Stomach (tissue), 9 donors: Measurements from ENCODE around the gene CDHR3. TPM values are rescaled to one million over a fixed set of nuclear protein-coding genes. Genes with fewer than 3 reads are reported as not detected.

Experiments used
- DNase-seq, 2 donors: peaks; one replicate each; pipeline versions ENCODE4 v3.0.0 to v3.0.0-alpha.2; 2013 to 2019
- H3K27ac ChIP-seq, 5 donors: fragments of 200-600 bp in 4 of 5; sonication (generic) in 4 of 5; one replicate each; pipeline ENCODE4 v1.5.1; 2013 to 2019; ENCODE audit warnings: mild to moderate bottlenecking in 1 of 5, moderate library complexity in 1 of 5
- H3K27me3 ChIP-seq, 3 donors: fragments of 200-600 bp; sonication (generic); one replicate each; pipeline ENCODE4 v1.5.1; 2017 to 2019; ENCODE audit warnings: mixed run types in 1 of 3
- H3K36me3 ChIP-seq, 4 donors: fragments of 200-600 bp; sonication (generic); 1 replicate in 3 of 4; 2 replicates in 1 of 4; pipeline ENCODE4 v1.5.1; 2016 to 2019
- H3K4me1 ChIP-seq, 4 donors: fragments of 200-600 bp; sonication (generic); one replicate each; pipeline ENCODE4 v1.5.1; 2016 to 2019
- H3K4me3 ChIP-seq, 4 donors: fragments of 200-600 bp; sonication (generic) in 3 of 4; one replicate each; pipeline ENCODE4 v1.5.1; 2016 to 2019; ENCODE audit warnings: mild to moderate bottlenecking in 1 of 4
- H3K9me3 ChIP-seq, 4 donors: fragments of 200-600 bp; sonication (generic); one replicate each; pipeline ENCODE4 v1.5.1; 2016 to 2019
- CTCF ChIP-seq, 7 experiments: fragments of 450-650 bp in 4 of 7; fragments of 200-600 bp in 3 of 7; sonication (generic) in 3 of 7; IDR thresholded peaks; one replicate each; pipeline ENCODE4 v1.5.1; 2016 to 2019; ENCODE audit warnings: antibody characterized with exemption in 7 of 7, control low read depth in 2 of 7, mild to moderate bottlenecking in 1 of 7
- EP300 ChIP-seq: sonication (generic); formaldehyde crosslinking; IDR thresholded peaks from one replicate; pipeline ENCODE4 v1.6.1; 2017; ENCODE audit warnings: antibody characterized with exemption
- POLR2A ChIP-seq, 4 donors: fragments of 450-650 bp; IDR thresholded peaks; one replicate each; pipeline ENCODE4 v1.6.1; 2016; ENCODE audit warnings: antibody characterized with exemption in 4 of 4, control low read depth in 2 of 4, mild to moderate bottlenecking in 1 of 4, moderate library complexity in 1 of 4
- POLR2AphosphoS5 ChIP-seq, 3 donors: sonication (generic); formaldehyde crosslinking; IDR thresholded peaks; one replicate each; pipeline ENCODE4 v1.6.1; 2016; ENCODE audit warnings: antibody characterized with exemption in 3 of 3
- WGBS, 5 donors: extraction: QIAGEN DNeasy Blood & Tissue Kit in 3 of 5; methylation state at CpG; one replicate each; pipeline versions ENCODE4 v1.1.5 to v1.1.7; 2013 to 2018; 5-methylcytosine and 5-hydroxymethylcytosine counted together
- intact Hi-C: fragments of 100-400 bp; cut with DNase I; formaldehyde crosslinking; loops from one replicate; pipeline ENCODE4 v1.15.1; 2023; ENCODE audit warnings: low total_unique reads
- polyA plus RNA-seq, 3 donors: library from polyadenylated mRNA; stranded (reverse); fragments of 200-250 nt; gene quantifications; one replicate each; pipeline ENCODE4 v1.2.3, GENCODE V29; 2013
- total RNA-seq, 5 donors: library from RNA; depleted of rRNA; stranded (reverse); fragments of >200 nt; gene quantifications; one replicate each; pipeline versions ENCODE4 v1.1.0 to v1.2.3, GENCODE V29; 2014 to 2016
- donor health status: healthy with polysubstance abuse.
- donor health status: Bipolar disorder and iron deficiency.
- donor health status: healthy.

CDHR3 gene
- total and polyA plus RNA-seq, 8 donors, result 1.2 to 62.5 (median 10.6) TPM

- H3K27ac ChIP-seq, result no peak overlapping the region
- WGBS, 5 donors, result 89 to 97% (median 93%) methylated on average over 4 of the region's 4 CpGs
- no peaks in the 10 kb centered on the region for H3K27me3 ChIP-seq
- H3K4me1 ChIP-seq, result peaks cover 0 to 9% (median 0%) of the 10 kb centered on the region in 4 donors
- no peaks in the 10 kb centered on the region for H3K36me3 ChIP-seq
- H3K9me3 ChIP-seq, result no peaks in the 10 kb centered on the region
- H3K4me3 ChIP-seq, result no peak overlapping the region
- DNase-seq, result no peak
- intact Hi-C loops, result no loop called here
- TF ChIP-seq POLR2AphosphoS5 (IDR thresholded peaks at IDR 0.05), result no peak
- TF ChIP-seq POLR2A (IDR thresholded peaks at IDR 0.05), result no peak
- TF ChIP-seq EP300, result no peak
- no peak for TF ChIP-seq CTCF (IDR thresholded peaks at IDR 0.05)
These were observed 13.8 kb downstream of the CDHR3 start for GRCh38 chr7:105976868-105977267.

- no peak overlapping the region for H3K27ac ChIP-seq
- H3K27me3 ChIP-seq, result no peaks in the 10 kb centered on the region
- H3K4me1 ChIP-seq, result peaks cover 0 to 9% (median 0%) of the 10 kb centered on the region in 4 donors
- 82 to 97% (median 90%) methylated on average over 2 to 3 of the region's 3 CpGs for WGBS, 5 donors
- no peak overlapping the region for H3K4me3 ChIP-seq
- intact Hi-C loops, result no loop called here
- TF ChIP-seq EP300 (no peak), POLR2AphosphoS5 (IDR thresholded peaks at IDR 0.05) (no peak), POLR2A (IDR thresholded peaks at IDR 0.05) (no peak), CTCF (IDR thresholded peaks at IDR 0.05) (no peak)
- no peaks in the 10 kb centered on the region for H3K9me3 ChIP-seq
- DNase-seq, result no peak
- H3K36me3 ChIP-seq, result no peaks in the 10 kb centered on the region
These were observed 15.0 kb downstream of the CDHR3 start for GRCh38 chr7:105978035-105978434.

GRCh38 chr7:105978974-105979373, 15.9 kb downstream of the CDHR3 start:
- no peaks in the 10 kb centered on the region for H3K9me3 ChIP-seq
- intact Hi-C loops, result no loop called here
- WGBS, 5 donors, result 88 to 97% (median 93%) methylated on average over 2 of the region's 2 CpGs
- H3K4me3 ChIP-seq, result no peak overlapping the region
- TF ChIP-seq CTCF (IDR thresholded peaks at IDR 0.05) (no peak), EP300 (no peak), POLR2AphosphoS5 (IDR thresholded peaks at IDR 0.05) (no peak), POLR2A (IDR thresholded peaks at IDR 0.05) (no peak)
- H3K27me3 ChIP-seq, result no peaks in the 10 kb centered on the region
- H3K4me1 ChIP-seq, result peaks cover 0 to 9% (median 0%) of the 10 kb centered on the region in 4 donors
- no peaks in the 10 kb centered on the region for H3K36me3 ChIP-seq
- no peak for DNase-seq
- H3K27ac ChIP-seq, result no peak overlapping the region

- Histone ChIP-seq H3K9me3 (no peaks in the 10 kb centered on the region), H3K27me3 (no peaks in the 10 kb centered on the region), H3K4me3 (no peak overlapping the region), H3K36me3 (no peaks in the 10 kb centered on the region), H3K4me1 (peaks cover 0 to 9% (median 0%) of the 10 kb centered on the region in 4 donors), H3K27ac (no peak overlapping the region)
- intact Hi-C loops, result no loop called here
- 69 to 87% (median 83%) methylated on average over 2 of the region's 2 CpGs for WGBS, 5 donors
- no peak for TF ChIP-seq POLR2AphosphoS5 (IDR thresholded peaks at IDR 0.05)
- no peak for TF ChIP-seq POLR2A (IDR thresholded peaks at IDR 0.05)
- TF ChIP-seq EP300, result no peak
- no peak for TF ChIP-seq CTCF (IDR thresholded peaks at IDR 0.05)
- DNase-seq, result peak in 1 of 2 donors; percentile 38
These were observed 16.3 kb downstream of the CDHR3 start for GRCh38 chr7:105979405-105979804.
